Vagina (tissue), 2 donors: Measurements from ENCODE around the gene LHX1.

Source experiments
- CTCF ChIP-seq, 3 experiments: fragments of 450-650 bp in 2 of 3; fragments of 200-600 bp in 1 of 3; sonication (generic) in 1 of 3; IDR thresholded peaks; one replicate each; pipeline ENCODE4 v1.5.1; 2017 to 2019; ENCODE audit warnings: antibody characterized with exemption in 3 of 3, mild to moderate bottlenecking in 2 of 3, moderate library complexity in 2 of 3
- POLR2A ChIP-seq, 2 donors: fragments of 450-650 bp; IDR thresholded peaks; one replicate each; pipeline ENCODE4 v1.6.1; 2017; ENCODE audit warnings: antibody characterized with exemption in 2 of 2, mild to moderate bottlenecking in 2 of 2, moderate library complexity in 2 of 2
- POLR2AphosphoS5 ChIP-seq, 2 donors: sonication (generic); formaldehyde crosslinking; IDR thresholded peaks; one replicate each; pipeline ENCODE4 v1.9.0; 2017; ENCODE audit warnings: antibody characterized with exemption in 2 of 2, mild to moderate bottlenecking in 2 of 2, low read depth in 1 of 2; ENCODE audit not compliant: insufficient read depth in 1 of 2

- no peak for TF ChIP-seq CTCF (IDR thresholded peaks at IDR 0.05)
- TF ChIP-seq POLR2A (IDR thresholded peaks at IDR 0.05) = no peak
- no peak for TF ChIP-seq POLR2AphosphoS5 (IDR thresholded peaks at IDR 0.05; ENCODE audit: insufficient read depth in 1 of 2, low read depth in 1 of 2)
Measured at GRCh38 chr17:36934144-36934691, 3.1 kb upstream of the LHX1 start.
